Endothelial cell of umbilical vein (primary cell): ENCODE measurements around the gene RNF11.

Experiments used
- CTCF ChIP-seq, 2 donors: IDR thresholded peaks; 1 replicate in 1 of 2; 2 replicates in 1 of 2; pipeline ENCODE4 v1.5.1; 2011; ENCODE audit warnings: low read length in 2 of 2, mild to moderate bottlenecking in 2 of 2, moderate library complexity in 2 of 2, control low read depth in 1 of 2, inconsistent platforms in 1 of 2, low read depth in 1 of 2; ENCODE audit not compliant: insufficient read depth in 1 of 2; ENCODE audit errors: extremely low read depth in 1 of 2
- MAX ChIP-seq: IDR thresholded peaks from 2 replicates; pipeline ENCODE4 v1.6.1; 2011; ENCODE audit not compliant: insufficient read depth, insufficient read length
- MYC ChIP-seq: IDR thresholded peaks from one replicate; pipeline ENCODE4 v1.6.1; 2011; ENCODE audit warnings: mild to moderate bottlenecking, low read depth, low read length
- POLR2A ChIP-seq: IDR thresholded peaks from 2 replicates; pipeline ENCODE4 v1.6.1; 2012; ENCODE audit warnings: low read depth, mild to moderate bottlenecking, control low read depth, low read length
- POLR2AphosphoS5 ChIP-seq: IDR thresholded peaks from 2 replicates; pipeline ENCODE4 v1.6.1; 2012; ENCODE audit warnings: low read depth, mild to moderate bottlenecking, control low read depth, low read length, moderate library complexity; ENCODE audit not compliant: insufficient read depth

- no peak for TF ChIP-seq CTCF (IDR thresholded peaks at IDR 0.05; ENCODE audit: extremely low read depth in 1 of 2, insufficient read depth in 1 of 2, low read depth in 1 of 2, low read length in 2 of 2)
- no peak for TF ChIP-seq MYC
- no peak for TF ChIP-seq POLR2A
- TF ChIP-seq POLR2AphosphoS5: no peak
- TF ChIP-seq MAX: no peak
Observed at GRCh38 chr1:51312718-51313117, 76.6 kb downstream of the RNF11 start.
